SK-N-SH treated with all-trans-retinoic acid at 6 μM for 48 hours (cell line): ENCODE measurements around the gene S100A8.

Experiments
- ATAC-seq: fragments of 200-7000 bp; cut with Tn5 transposase; 3 replicates; pipeline ENCODE4 v1.9.1; 2020; ENCODE audit warnings: mild to moderate bottlenecking, moderate library complexity
- ARNTL ChIP-seq: fragments of 450-650 bp; formaldehyde crosslinking; IDR thresholded peaks from 2 replicates; pipeline ENCODE4 v1.5.0; 2020; ENCODE audit warnings: low read depth, mild to moderate bottlenecking, moderate library complexity, borderline replicate concordance
- BACH2 ChIP-seq: fragments of 250-450 bp; sonication (Bioruptor Pico); IDR thresholded peaks from 2 replicates; pipeline ENCODE4 v1.9.0; 2021; ENCODE audit warnings: mild to moderate bottlenecking, borderline replicate concordance
- CREB5 ChIP-seq: fragments of 250-450 bp; sonication (Bioruptor Pico); IDR thresholded peaks from 2 replicates; pipeline ENCODE4 v1.5.1; 2020; ENCODE audit warnings: low read depth, mild to moderate bottlenecking, moderate library complexity
- CSDC2 ChIP-seq: fragments of 250-450 bp; sonication (Bioruptor Pico); IDR thresholded peaks from 2 replicates; pipeline ENCODE4 v1.5.0; 2020; ENCODE audit warnings: mild to moderate bottlenecking, moderate library complexity
- CSRNP3 ChIP-seq: fragments of 250-450 bp; sonication (Bioruptor Pico); IDR thresholded peaks from 2 replicates; pipeline ENCODE4 v1.5.1; 2021; ENCODE audit warnings: mild to moderate bottlenecking, moderate library complexity
- ESRRG ChIP-seq: fragments of 250-450 bp; sonication (Bioruptor Pico); IDR thresholded peaks from 2 replicates; pipeline ENCODE4 v1.6.1; 2021; ENCODE audit warnings: mild to moderate bottlenecking
- ISL1 ChIP-seq: fragments of 250-450 bp; sonication (Bioruptor Pico); IDR thresholded peaks from 2 replicates; pipeline ENCODE4 v2.1.2; 2022; ENCODE audit warnings: mild to moderate bottlenecking, moderate library complexity
- OSR1 ChIP-seq: fragments of 250-450 bp; sonication (Bioruptor Pico); IDR thresholded peaks from 2 replicates; pipeline ENCODE4 v1.8.0; 2022; ENCODE audit warnings: moderate library complexity, mild to moderate bottlenecking, inconsistent platforms
- PATZ1 ChIP-seq: fragments of 250-450 bp; sonication (Bioruptor Pico); IDR thresholded peaks from 2 replicates; pipeline ENCODE4 v1.8.0; 2020; ENCODE audit warnings: mild to moderate bottlenecking, moderate library complexity, borderline replicate concordance
- POU6F1 ChIP-seq: fragments of 250-450 bp; sonication (Bioruptor Pico); IDR thresholded peaks from 2 replicates; pipeline ENCODE4 v1.8.0; 2021; ENCODE audit warnings: low read depth, mild to moderate bottlenecking, moderate library complexity, borderline replicate concordance
- PPARA ChIP-seq: fragments of 250-450 bp; sonication (Bioruptor Pico); IDR thresholded peaks from 2 replicates; pipeline ENCODE4 v1.5.0; 2020; ENCODE audit warnings: mild to moderate bottlenecking, borderline replicate concordance
- RARB ChIP-seq: fragments of 250-450 bp; sonication (Bioruptor Pico); IDR thresholded peaks from 2 replicates; pipeline ENCODE4 v1.8.0; 2021; ENCODE audit warnings: mild to moderate bottlenecking, moderate library complexity
- SNAI2 ChIP-seq: fragments of 250-450 bp; sonication (Bioruptor Pico); IDR thresholded peaks from 2 replicates; pipeline ENCODE4 v1.5.0; 2020; ENCODE audit warnings: mild to moderate bottlenecking, moderate library complexity
- TCF4 ChIP-seq: fragments of 250-450 bp; sonication (Bioruptor Pico); IDR thresholded peaks from 2 replicates; pipeline ENCODE4 v1.8.0; 2021; ENCODE audit warnings: mild to moderate bottlenecking, moderate library complexity, borderline replicate concordance
- TOX ChIP-seq: fragments of 250-450 bp; sonication (Bioruptor Pico); IDR thresholded peaks from 2 replicates; pipeline ENCODE4 v1.8.0; 2021; ENCODE audit warnings: mild to moderate bottlenecking, moderate library complexity, borderline replicate concordance
- ZC3H10 ChIP-seq: fragments of 250-450 bp; sonication (Bioruptor Pico); IDR thresholded peaks from 2 replicates; pipeline ENCODE4 v1.5.1; 2021; ENCODE audit warnings: mild to moderate bottlenecking, moderate library complexity
- ZFP3 ChIP-seq: fragments of 250-450 bp; sonication (Bioruptor Pico); IDR thresholded peaks from 2 replicates; pipeline ENCODE4 v1.5.0; 2020; ENCODE audit warnings: mild to moderate bottlenecking, moderate library complexity
- ZFP30 ChIP-seq: fragments of 450-650 bp; formaldehyde crosslinking; IDR thresholded peaks from 2 replicates; pipeline ENCODE4 v1.5.0; 2022; ENCODE audit warnings: mild to moderate bottlenecking, moderate library complexity
- ZNF70 ChIP-seq: fragments of 450-650 bp; formaldehyde crosslinking; IDR thresholded peaks from 2 replicates; pipeline ENCODE4 v1.5.0; 2020; ENCODE audit warnings: mild to moderate bottlenecking, moderate library complexity
- ZNF8 ChIP-seq: fragments of 450-650 bp; formaldehyde crosslinking; IDR thresholded peaks from 2 replicates; pipeline ENCODE4 v1.5.0; 2020; ENCODE audit warnings: mild to moderate bottlenecking, moderate library complexity

Gene S100A8

GRCh38 chr1:153375511-153375910 lies 15.4 kb downstream of the S100A8 start, which contains the start of gene S100A12 (continued):
- no peak for TF ChIP-seq CREB5
- TF ChIP-seq CSRNP3 (CRISPR knock-in tag): no peak

GRCh38 chr1:153374071-153374470 lies 16.8 kb downstream of the S100A8 start:
- no peak for ATAC-seq
- TF ChIP-seq ZNF70 (CRISPR knock-in tag) (no peak), ZFP30 (CRISPR knock-in tag) (no peak), ZNF8 (CRISPR knock-in tag) (no peak), CSDC2 (CRISPR knock-in tag) (no peak), PATZ1 (no peak), ESRRG (CRISPR knock-in tag) (no peak), ARNTL (CRISPR knock-in tag) (no peak), PPARA (no peak)

- no peak for TF ChIP-seq POU6F1 (CRISPR knock-in tag)
- no peak for TF ChIP-seq PPARA
- no peak for TF ChIP-seq ZC3H10 (CRISPR knock-in tag)
- no peak for TF ChIP-seq BACH2
- TF ChIP-seq OSR1 (CRISPR knock-in tag): no peak
- TF ChIP-seq ARNTL (CRISPR knock-in tag): no peak
- TF ChIP-seq CREB5: no peak
- TF ChIP-seq PATZ1: no peak
- TF ChIP-seq SNAI2 (CRISPR knock-in tag): no peak
- TF ChIP-seq ZNF8 (CRISPR knock-in tag): no peak
- TF ChIP-seq ZFP3 (CRISPR knock-in tag): no peak
- no peak for TF ChIP-seq RARB (CRISPR knock-in tag)
- no peak for TF ChIP-seq ISL1 (CRISPR knock-in tag)
- TF ChIP-seq CSDC2 (CRISPR knock-in tag): no peak
- ATAC-seq: no peak
Measured at GRCh38 chr1:153372571-153372970, 18.3 kb downstream of the S100A8 start.

- ATAC-seq: no peak
- TF ChIP-seq SNAI2 (CRISPR knock-in tag) (no peak), ISL1 (CRISPR knock-in tag) (no peak), POU6F1 (CRISPR knock-in tag) (no peak), ZNF8 (CRISPR knock-in tag) (no peak), RARB (CRISPR knock-in tag) (no peak), PPARA (no peak), BACH2 (no peak), CSRNP3 (CRISPR knock-in tag) (no peak), ZNF70 (CRISPR knock-in tag) (no peak), ZFP30 (CRISPR knock-in tag) (no peak), TOX (no peak), PATZ1 (no peak), TCF4 (no peak), CSDC2 (CRISPR knock-in tag) (no peak)
Measured at GRCh38 chr1:153371231-153371630, 19.6 kb downstream of the S100A8 start.
